Activated CD4-positive, alpha-beta T cell treated with anti-CD3 and anti-CD28 coated beads for 36 hours (primary cell): ENCODE results near the gene RUNX2. TPM values are rescaled to one million over a fixed set of nuclear protein-coding genes. Genes with fewer than 3 reads are reported as not detected.

Experiments
- ATAC-seq: fragments of 200-7000 bp; cut with Tn5 transposase; one replicate; pipeline ENCODE4 v1.10.0; 2021; ENCODE audit warnings: mild to moderate bottlenecking, moderate library complexity
- CTCF ChIA-PET: fragments of 350-600 bp; sonication (Branson Sonifier 250); formaldehyde crosslinking; loops from one replicate; lab custom pipeline; 2021; ENCODE audit warnings: antibody characterized with exemption; lab: Charles Lee
- POLR2A ChIA-PET: fragments of 350-600 bp; sonication (Branson Sonifier 250); formaldehyde crosslinking; loops from one replicate; lab custom pipeline; 2021; ENCODE audit warnings: antibody characterized with exemption, inconsistent platforms; lab: Charles Lee
- DNase-seq: peaks from one replicate; pipeline ENCODE4 v3.0.0-alpha.2; 2020
- H3K27ac Mint-ChIP-seq: one replicate; pipeline ENCODE4 v1.8.0; 2021; ENCODE audit warnings: mixed read lengths
- H3K27me3 Mint-ChIP-seq: one replicate; pipeline ENCODE4 v1.8.0; 2021; ENCODE audit warnings: mixed read lengths
- H3K36me3 Mint-ChIP-seq: one replicate; pipeline ENCODE4 v1.8.0; 2021; ENCODE audit warnings: low read depth, mixed read lengths
- H3K4me1 Mint-ChIP-seq: one replicate; pipeline ENCODE4 v1.8.0; 2021; ENCODE audit warnings: mixed read lengths
- H3K4me3 Mint-ChIP-seq: one replicate; pipeline ENCODE4 v1.8.0; 2021; ENCODE audit warnings: mild to moderate bottlenecking, moderate library complexity, mixed read lengths
- H3K9me3 Mint-ChIP-seq: one replicate; pipeline ENCODE4 v1.8.0; 2021; ENCODE audit warnings: low read depth, mixed read lengths
- intact Hi-C, 2 experiments: fragments of 100-400 bp; cut with DNase I in 1 of 2; cut with micrococcal nuclease in 1 of 2; formaldehyde crosslinking; loops; one replicate each; pipeline versions ENCODE4 v1.14.2 to v1.15.1; 2022 to 2024; cut with DNase I, micrococcal nuclease
- total RNA-seq, 2 experiments: library from RNA; stranded (reverse); gene quantifications; one replicate each; pipeline ENCODE4 v1.2.3, GENCODE V29; 2021

RUNX2 gene
- total RNA-seq, 2 experiments from 2014 or later: 14.6 to 18.1 TPM

GRCh38 chr6:45445364-45445748 is 117.2 kb downstream of the RUNX2 start:
- intact Hi-C loops: loop anchor here in 1 of 2 experiments (1.0 kb wide), 1 partner anchor 8 kb away; no protein-coding TSS in a partner anchor
- Mint-ChIP-seq H3K4me1 (peaks cover 80% of the 10 kb centered on the region), H3K36me3 (peaks cover 57% of the 10 kb centered on the region), H3K27me3 (peaks cover 1% of the 10 kb centered on the region), H3K4me3 (no peak overlapping the region), H3K27ac (peak overlapping the region; percentile 91), H3K9me3 (peaks cover under 1% of the 10 kb centered on the region)
- POLR2A ChIA-PET: interaction anchor here (0.6 to 1.0 kb wide), 2 partner anchors 9 to 464 kb away, joined by 3 to 7 read pairs; no protein-coding TSS in a partner anchor
- no peak for DNase-seq
- CTCF ChIA-PET: interaction anchor here (1.0 kb wide), 1 partner anchor 9 kb away, joined by 3 read pairs; no protein-coding TSS in a partner anchor
- ATAC-seq: no peak

GRCh38 chr6:45445749-45446549 is 117.8 kb downstream of the RUNX2 start:
- peaks cover 1% of the 10 kb centered on the region for H3K27me3 Mint-ChIP-seq
- peak overlapping the region; percentile 10 for H3K4me3 Mint-ChIP-seq
- H3K9me3 Mint-ChIP-seq: peaks cover 2% of the 10 kb centered on the region
- CTCF ChIA-PET: interaction anchor here (1.0 kb wide), 1 partner anchor 10 kb away, joined by 3 read pairs; no protein-coding TSS in a partner anchor
- POLR2A ChIA-PET: interaction anchor here (0.6 to 1.0 kb wide), 2 partner anchors 8 to 464 kb away, joined by 3 to 7 read pairs; no protein-coding TSS in a partner anchor
- intact Hi-C loops: loop anchor here (1.0 to 2.0 kb wide), 2 partner anchors 9 to 33 kb away; no protein-coding TSS in a partner anchor
- ATAC-seq: peak; percentile 61
- H3K36me3 Mint-ChIP-seq: peaks cover 59% of the 10 kb centered on the region
- H3K27ac Mint-ChIP-seq: peak overlapping the region; percentile 91
- H3K4me1 Mint-ChIP-seq: peaks cover 86% of the 10 kb centered on the region
- DNase-seq: peak; percentile 63

DNA sequence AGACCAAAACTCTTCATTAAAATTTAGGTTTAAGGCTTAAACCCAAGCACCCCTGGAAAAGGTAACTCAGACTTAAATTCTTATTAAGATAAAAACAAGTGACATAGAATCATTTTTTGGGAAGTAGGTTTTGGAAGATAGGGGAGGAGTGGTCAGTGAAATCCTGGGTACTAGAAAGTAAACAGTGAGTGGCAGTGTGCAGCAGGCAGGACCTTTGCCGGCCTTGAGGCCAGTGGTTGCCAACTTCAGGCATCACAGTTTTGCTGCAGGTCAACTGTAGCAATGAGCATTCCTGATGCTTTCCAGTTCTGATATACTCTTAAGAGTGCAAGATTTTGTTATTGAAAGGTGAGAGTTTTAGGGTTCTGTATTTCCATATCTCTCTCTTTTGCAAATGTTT is 118.9 kb downstream of the RUNX2 start:
- ATAC-seq (no peak), DNase-seq (no peak)
- intact Hi-C loops: loop anchor here in 1 of 2 experiments (2.0 kb wide), 1 partner anchor 32 kb away; no protein-coding TSS in a partner anchor
- H3K36me3 Mint-ChIP-seq: peaks cover 62% of the 10 kb centered on the region
- no peak overlapping the region for H3K27ac Mint-ChIP-seq
- H3K4me3 Mint-ChIP-seq: no peak overlapping the region
- peaks cover 2% of the 10 kb centered on the region for H3K9me3 Mint-ChIP-seq
- ChIA-PET POLR2A (no interaction called here), CTCF (no interaction called here)
- H3K4me1 Mint-ChIP-seq: peaks cover 86% of the 10 kb centered on the region
- peaks cover 1% of the 10 kb centered on the region for H3K27me3 Mint-ChIP-seq

GRCh38 chr6:45447716-45448115 is 119.6 kb downstream of the RUNX2 start:
- ChIA-PET CTCF (no interaction called here), POLR2A (interaction anchor here (1.4 kb wide), 1 partner anchor 10 kb away, joined by 13 read pairs; no protein-coding TSS in a partner anchor)
- intact Hi-C loops: loop anchor here in 1 of 2 experiments (2.0 kb wide), 1 partner anchor 31 kb away; no protein-coding TSS in a partner anchor
- DNase-seq: no peak
- ATAC-seq: no peak
- peaks cover 54% of the 10 kb centered on the region for H3K36me3 Mint-ChIP-seq
- peaks cover 2% of the 10 kb centered on the region for H3K9me3 Mint-ChIP-seq
- peaks cover 83% of the 10 kb centered on the region for H3K4me1 Mint-ChIP-seq
- no peak overlapping the region for H3K4me3 Mint-ChIP-seq
- H3K27me3 Mint-ChIP-seq: peaks cover 1% of the 10 kb centered on the region
- H3K27ac Mint-ChIP-seq: no peak overlapping the region

- H3K9me3 Mint-ChIP-seq: peaks cover 2% of the 10 kb centered on the region
- ATAC-seq: peak; percentile 30
- no peak overlapping the region for H3K4me3 Mint-ChIP-seq
- peaks cover 1% of the 10 kb centered on the region for H3K27me3 Mint-ChIP-seq
- H3K36me3 Mint-ChIP-seq: peaks cover 48% of the 10 kb centered on the region
- CTCF ChIA-PET: interaction anchor here (0.6 to 0.9 kb wide), 3 partner anchors 20 to 266 kb away, joined by 3 read pairs; no protein-coding TSS in a partner anchor
- H3K4me1 Mint-ChIP-seq: peaks cover 84% of the 10 kb centered on the region
- POLR2A ChIA-PET: interaction anchor here (1.4 kb wide), 1 partner anchor 9 kb away, joined by 13 read pairs; no protein-coding TSS in a partner anchor
- no peak for DNase-seq
- H3K27ac Mint-ChIP-seq: peak overlapping the region; percentile 12
- intact Hi-C loops: no loop called here
Observed at GRCh38 chr6:45448417-45449389, 120.6 kb downstream of the RUNX2 start.

DNA sequence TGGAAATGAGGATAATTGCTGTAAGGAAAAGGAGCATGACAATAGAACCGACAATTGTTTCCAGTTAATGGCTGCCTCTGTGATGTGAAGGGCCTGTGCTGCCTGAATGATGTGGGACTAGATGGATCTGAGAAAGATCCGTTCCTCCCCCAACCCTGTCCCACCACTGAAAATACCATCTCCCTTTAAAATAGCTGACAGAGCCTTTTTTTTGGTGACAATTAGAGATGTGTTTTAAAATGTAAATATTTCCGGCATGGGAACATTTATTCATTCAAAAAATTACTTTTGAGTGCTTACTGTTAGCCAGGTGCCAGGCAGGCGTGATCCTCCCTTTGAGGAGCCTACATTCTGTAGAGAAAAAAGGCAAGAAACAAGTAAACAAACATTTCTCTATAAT is 122.0 kb downstream of the RUNX2 start:
- DNase-seq (no peak), ATAC-seq (no peak)
- Mint-ChIP-seq H3K9me3 (peaks cover 2% of the 10 kb centered on the region), H3K4me1 (peaks cover 75% of the 10 kb centered on the region), H3K4me3 (no peak overlapping the region), H3K27me3 (no peaks in the 10 kb centered on the region), H3K36me3 (peaks cover 39% of the 10 kb centered on the region), H3K27ac (peak overlapping the region; percentile 2)
- CTCF ChIA-PET: no interaction called here
- intact Hi-C loops: no loop called here
- POLR2A ChIA-PET: no interaction called here

DNA sequence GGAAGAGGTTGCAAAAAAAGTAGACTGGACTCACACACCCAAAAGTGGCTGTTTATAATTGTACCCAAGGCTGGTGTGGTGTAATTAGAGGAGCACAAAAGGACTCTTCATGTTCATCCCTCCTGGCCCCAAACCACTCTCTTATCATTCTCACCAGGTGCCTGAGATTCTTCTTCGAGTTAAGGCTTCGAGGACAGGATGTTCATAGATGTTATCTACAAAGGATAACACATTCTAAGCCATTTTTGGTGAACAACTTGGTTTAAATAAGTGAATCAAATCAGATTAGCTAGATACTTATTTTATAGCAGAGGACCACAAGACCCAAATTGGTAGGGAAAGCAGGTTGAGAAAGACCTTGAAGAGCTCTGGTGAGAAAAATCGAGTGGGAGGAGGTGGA is 122.7 kb downstream of the RUNX2 start:
- no peak for ATAC-seq
- Mint-ChIP-seq H3K27ac (no peak overlapping the region), H3K27me3 (no peaks in the 10 kb centered on the region), H3K36me3 (peaks cover 37% of the 10 kb centered on the region), H3K4me1 (peaks cover 68% of the 10 kb centered on the region), H3K4me3 (no peak overlapping the region), H3K9me3 (peaks cover 2% of the 10 kb centered on the region)
- intact Hi-C loops: no loop called here
- no peak for DNase-seq
- ChIA-PET CTCF (interaction anchor here (1.4 kb wide), 1 partner anchor 25 kb away, joined by 4 read pairs; no protein-coding TSS in a partner anchor), POLR2A (no interaction called here)

DNA sequence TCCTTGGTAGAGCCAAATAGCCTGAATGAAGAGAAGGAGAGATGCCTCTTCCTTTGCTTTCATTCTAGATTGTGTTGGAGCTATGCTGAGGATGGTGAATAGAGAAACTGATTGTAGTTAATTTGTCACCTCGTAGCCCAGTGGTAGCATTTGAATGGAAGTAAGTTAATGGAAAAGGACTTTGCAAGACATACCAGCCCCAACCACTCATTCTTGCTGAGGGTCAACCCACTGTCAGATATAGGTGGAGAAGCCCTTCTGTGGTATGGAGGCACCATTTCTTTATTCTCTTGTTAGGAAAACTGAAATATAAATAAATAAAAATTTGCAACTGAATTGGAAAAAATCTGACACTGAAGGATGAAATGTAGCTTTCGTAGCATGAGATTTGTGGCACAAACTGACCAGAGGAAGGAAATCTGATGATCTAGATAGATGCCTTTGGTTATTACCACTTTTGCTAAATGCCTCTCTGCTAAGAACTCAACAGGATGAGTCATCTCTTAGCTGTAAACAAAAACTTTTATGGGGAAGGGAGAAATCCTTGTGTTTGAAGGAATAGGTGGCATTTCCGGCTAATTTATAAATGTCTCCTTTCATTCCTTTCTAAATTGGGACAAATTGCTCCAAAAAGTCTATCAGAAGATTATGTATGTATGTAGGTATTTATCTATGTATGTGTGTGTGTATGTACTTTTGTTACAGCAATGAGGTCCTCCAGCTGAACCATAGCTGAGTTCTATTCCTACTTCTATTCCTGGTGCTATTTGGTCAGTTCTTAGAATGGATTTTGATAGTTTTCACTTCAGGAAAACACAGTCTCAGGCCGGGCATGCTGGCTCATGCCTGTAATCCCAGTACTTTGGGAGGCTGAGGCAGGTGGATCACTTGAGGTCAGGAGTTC is 126.1 kb downstream of the RUNX2 start:
- ATAC-seq (no peak), DNase-seq (no peak)
- H3K27me3 Mint-ChIP-seq: no peaks in the 10 kb centered on the region
- intact Hi-C loops: no loop called here
- H3K9me3 Mint-ChIP-seq: peaks cover 2% of the 10 kb centered on the region
- H3K4me3 Mint-ChIP-seq: no peak overlapping the region
- H3K4me1 Mint-ChIP-seq: peaks cover 45% of the 10 kb centered on the region
- no peak overlapping the region for H3K27ac Mint-ChIP-seq
- CTCF ChIA-PET: interaction anchor here (0.6 to 0.8 kb wide), 2 partner anchors 10 to 817 kb away, joined by 3 to 4 read pairs; no protein-coding TSS in a partner anchor
- POLR2A ChIA-PET: interaction anchor here (0.8 kb wide), 1 partner anchor 9 kb away, joined by 3 read pairs; no protein-coding TSS in a partner anchor
- H3K36me3 Mint-ChIP-seq: peaks cover 29% of the 10 kb centered on the region

DNA sequence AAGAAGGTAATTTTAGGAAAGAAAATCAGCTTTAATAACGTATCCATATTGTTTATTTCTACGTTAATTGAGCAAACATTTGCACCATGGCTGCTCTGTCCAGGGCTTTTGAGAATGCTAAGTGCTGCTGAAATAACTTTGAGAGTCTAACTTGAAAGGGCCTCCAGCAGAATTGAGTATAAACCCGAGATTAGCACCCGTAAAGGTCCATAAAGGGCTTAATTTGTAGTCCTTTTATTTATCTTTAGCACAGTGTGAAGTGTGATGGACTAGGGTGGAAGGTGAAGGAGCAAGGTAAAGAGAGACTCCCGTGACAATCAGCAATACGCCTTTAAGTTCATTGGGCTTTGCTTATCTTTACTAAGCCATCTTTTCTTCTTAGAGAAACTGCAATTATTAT is 127.3 kb downstream of the RUNX2 start:
- DNase-seq: no peak
- CTCF ChIA-PET: no interaction called here
- peaks cover 20% of the 10 kb centered on the region for H3K36me3 Mint-ChIP-seq
- H3K27ac Mint-ChIP-seq: no peak overlapping the region
- H3K4me1 Mint-ChIP-seq: peaks cover 35% of the 10 kb centered on the region
- no peak overlapping the region for H3K4me3 Mint-ChIP-seq
- no peak for ATAC-seq
- H3K9me3 Mint-ChIP-seq: peaks cover under 1% of the 10 kb centered on the region
- intact Hi-C loops: no loop called here
- no peaks in the 10 kb centered on the region for H3K27me3 Mint-ChIP-seq
- POLR2A ChIA-PET: no interaction called here

- DNase-seq (no peak), ATAC-seq (no peak)
- intact Hi-C loops: no loop called here
- Mint-ChIP-seq H3K4me1 (peaks cover 22% of the 10 kb centered on the region), H3K36me3 (peaks cover 12% of the 10 kb centered on the region), H3K27me3 (no peaks in the 10 kb centered on the region), H3K4me3 (no peak overlapping the region), H3K9me3 (no peaks in the 10 kb centered on the region), H3K27ac (peak overlapping the region; percentile 23)
- POLR2A ChIA-PET: interaction anchor here (1.1 kb wide), 1 partner anchor 9 kb away, joined by 13 read pairs; no protein-coding TSS in a partner anchor
- CTCF ChIA-PET: no interaction called here
Observed at GRCh38 chr6:45457141-45457540, 129.0 kb downstream of the RUNX2 start.
